ENCODE results near the gene NUTM2D.
"Not testable (repeated sequence)": the region's sequence is repeated elsewhere in the genome, so short reads cannot be mapped to it uniquely, and the experiment has no call there.

Gene NUTM2D, protein sequence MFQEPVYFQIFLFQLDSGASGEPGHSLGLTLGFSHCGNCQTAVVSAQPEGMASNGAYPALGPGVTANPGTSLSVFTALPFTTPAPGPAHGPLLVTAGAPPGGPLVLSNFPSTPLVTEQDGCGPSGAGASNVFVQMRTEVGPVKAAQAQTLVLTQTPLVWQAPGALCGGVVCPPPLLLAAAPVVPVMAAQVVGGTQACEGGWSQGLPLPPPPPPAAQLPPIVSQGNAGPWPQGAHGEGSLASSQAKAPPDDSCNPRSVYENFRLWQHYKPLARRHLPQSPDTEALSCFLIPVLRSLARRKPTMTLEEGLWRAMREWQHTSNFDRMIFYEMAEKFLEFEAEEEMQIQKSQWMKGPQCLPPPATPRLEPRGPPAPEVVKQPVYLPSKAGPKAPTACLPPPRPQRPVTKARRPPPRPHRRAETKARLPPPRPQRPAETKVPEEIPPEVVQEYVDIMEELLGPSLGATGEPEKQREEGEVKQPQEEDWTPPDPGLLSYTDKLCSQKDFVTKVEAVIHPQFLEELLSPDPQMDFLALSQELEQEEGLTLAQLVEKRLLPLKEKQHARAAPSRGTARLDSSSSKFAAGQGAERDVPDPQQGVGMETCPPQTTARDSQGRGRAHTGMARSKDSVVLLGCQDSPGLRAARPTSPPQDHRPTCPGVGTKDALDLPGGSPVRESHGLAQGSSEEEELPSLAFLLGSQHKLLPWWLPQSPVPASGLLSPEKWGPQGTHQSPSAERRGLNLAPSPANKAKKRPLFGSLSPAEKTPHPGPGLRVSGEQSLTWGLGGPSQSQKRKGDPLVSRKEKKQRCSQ

DNA sequence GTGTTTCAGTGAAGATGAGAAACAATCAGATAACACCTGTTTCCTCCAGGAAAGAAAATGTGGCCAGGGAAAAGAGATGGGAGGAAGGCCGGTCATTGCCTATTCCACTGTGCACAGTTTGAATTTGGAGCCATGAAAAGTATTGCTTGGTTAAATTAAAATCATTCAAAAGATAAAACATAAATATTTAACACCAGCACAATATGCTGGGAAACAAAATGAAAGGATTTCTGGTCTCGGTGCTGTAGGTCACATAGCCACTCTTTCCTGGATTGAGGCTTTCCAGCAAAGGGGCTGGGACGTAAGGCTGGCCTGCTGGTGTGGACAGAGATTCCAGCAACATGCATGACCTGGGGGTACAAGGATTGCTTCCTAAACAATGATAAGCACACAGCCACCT is at the start of gene NUTM2D:
TSS of gene NUTM2D (plus strand) at position 301 of the 400 bp plus-strand sequence. CDS start 522 bp downstream, outside the sequence.
- DNase-seq, result not testable (repeated sequence)

DNA sequence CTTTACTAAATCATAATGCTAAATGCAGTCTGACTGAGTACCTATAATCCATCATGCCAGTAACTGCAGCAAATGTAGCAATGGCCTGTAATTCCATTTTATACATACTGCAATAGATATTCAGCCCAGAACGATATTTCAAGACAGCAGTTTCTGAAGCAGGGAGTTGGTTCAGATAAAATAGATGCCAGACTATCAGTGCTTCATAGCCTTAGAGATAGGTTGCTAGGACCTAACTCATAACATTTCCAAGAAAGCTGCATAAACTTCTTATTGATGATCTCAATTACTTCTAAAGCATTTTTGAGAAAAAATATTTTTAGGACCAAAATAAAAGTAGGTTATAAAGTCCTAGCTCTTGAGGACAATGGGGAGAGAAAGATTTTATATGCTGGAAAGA is 48.8 kb upstream of the NUTM2D start:
- DNase-seq, result not testable (repeated sequence)

DNA sequence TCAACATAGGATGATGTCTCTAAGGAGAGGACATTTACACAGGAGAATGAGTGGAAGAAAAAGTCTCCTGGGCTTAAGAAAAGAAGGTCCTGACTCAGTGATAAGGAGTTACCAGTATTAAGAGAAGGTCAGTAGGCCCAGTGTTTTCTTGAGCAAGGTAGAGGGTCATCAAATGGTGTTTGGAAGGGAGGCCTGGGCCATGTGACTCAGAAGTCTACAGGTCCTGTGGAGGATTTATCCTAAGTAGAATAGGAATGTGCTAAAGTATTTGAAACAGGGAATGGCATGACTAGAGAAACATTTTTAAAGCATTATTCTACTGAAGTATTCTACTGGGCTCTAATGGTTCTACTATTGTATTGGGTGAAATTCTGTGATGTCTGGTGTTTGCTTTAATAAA is 47.9 kb upstream of the NUTM2D start:
- not testable (repeated sequence) for DNase-seq

DNA sequence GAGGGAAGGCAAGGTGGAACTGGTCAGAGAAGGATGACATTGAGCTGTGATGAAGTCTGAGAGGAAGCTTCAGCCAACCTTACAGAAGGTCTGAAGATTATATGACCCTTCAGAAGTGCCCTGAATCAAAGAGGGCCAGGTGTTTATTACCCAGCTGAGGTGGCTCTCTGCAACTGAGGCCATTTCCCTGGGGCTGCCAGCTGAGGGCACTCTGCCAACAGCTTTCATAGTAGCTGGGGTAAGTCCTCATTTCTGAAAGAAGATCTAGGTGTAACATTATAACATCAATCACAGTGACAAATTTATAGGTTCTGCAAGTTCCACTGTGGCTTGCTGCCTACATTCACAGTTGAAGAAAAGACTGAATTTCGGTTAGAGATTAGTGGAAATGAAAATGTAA is 46.0 kb upstream of the NUTM2D start:
- not testable (repeated sequence) for DNase-seq

DNA sequence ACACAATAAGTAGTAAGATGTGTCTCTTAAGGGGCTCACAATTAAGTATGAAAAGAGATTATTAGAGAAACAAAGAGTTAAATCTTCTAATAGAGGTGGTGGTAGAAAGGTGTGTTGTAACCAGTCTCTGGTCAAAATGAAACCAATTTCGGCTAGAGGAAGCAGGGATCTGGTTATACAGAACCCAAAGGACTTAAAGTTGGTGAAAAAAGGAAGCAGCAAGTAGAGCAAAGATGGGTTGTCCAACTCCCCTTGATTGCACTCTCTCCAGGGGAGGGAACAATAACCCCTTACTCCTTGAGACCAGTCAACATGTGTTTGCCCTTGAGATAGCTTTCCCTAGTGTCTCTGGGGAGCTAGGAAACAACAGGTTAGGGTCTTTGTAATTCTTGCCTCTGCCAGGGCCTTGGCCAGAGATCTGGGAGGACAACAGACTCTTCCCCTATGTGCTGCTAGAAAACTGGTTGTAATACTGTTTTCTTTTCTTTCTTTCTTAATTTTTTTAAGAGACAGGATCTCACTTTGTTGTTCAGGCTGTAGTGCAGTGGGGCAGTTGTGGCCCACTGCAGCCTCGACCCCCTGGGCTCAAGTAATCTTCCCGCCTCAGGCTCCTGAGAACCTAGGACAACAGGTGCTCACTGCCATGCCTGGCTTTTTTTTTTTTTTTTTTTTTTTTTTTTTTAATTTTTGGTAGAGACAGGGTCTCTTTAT is 43.7 kb upstream of the NUTM2D start:
- DNase-seq, result not testable (repeated sequence)

DNA sequence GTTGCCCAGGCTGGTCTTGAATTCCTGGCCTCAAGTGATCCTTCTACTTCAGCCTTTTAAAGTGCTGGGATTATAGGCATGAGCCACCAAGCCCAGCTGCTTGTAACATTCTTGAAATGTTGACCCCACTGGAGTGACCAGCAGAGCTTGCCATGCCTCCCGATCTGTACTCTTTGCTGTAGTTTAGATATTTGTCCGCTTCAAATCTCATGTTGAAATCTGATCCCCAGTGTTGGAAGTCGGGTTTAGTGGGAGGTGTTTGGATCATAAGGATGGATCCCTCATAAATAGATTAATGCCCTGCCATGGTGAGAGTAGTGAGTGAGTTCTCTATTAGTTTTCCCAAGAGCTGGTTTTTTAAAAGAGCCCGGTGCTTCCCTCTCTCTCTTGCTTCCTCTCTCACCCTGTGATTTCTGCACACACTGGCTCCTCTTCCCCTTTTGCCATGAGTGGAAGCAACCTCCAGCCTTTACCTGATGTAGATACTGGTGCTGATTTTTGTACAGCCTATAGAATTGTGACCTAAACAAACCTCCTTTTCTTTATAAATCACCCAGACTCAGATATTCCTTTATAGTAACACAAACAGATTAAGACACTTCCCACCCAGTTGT is 43.1 kb upstream of the NUTM2D start:
- not testable (repeated sequence) for DNase-seq

DNA sequence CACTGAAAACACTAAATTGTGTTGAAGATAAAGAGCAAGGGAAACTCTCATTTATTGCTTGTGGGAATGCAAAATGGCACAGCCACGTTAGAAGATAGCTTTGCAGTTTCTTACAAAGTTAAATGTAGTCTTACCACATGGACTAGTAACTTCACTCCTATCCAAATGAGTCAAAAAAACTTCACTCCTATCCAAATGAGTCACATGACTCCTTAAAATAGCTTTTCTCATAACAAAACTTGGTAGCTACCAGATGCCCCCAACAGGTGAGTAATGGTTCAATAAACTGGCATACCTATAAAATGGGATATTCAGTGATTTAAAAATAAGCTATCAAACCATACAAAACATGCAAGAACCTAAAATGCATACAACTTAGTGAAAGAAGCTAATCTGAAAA is 36.0 kb upstream of the NUTM2D start:
- DNase-seq, result not testable (repeated sequence)

DNA sequence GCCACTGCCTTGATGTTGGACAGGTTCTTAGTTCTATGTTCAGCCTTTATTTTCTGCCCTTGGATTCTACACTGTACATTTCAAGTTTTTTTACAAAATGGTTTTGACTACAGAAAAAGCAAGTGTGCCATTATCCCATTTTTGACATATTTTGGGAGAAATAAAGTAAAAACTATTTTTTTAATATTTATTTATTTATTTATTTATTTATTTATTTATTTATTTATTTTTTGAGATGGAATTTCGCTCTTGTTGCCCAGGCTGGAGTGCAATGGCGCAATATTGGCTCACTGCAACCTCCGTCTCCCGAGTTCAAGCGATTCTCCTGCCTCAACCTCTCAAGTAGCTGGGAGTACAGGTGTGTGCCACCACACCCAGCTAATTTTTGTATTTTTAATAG is 33.0 kb upstream of the NUTM2D start:
- not testable (repeated sequence) for DNase-seq

DNA sequence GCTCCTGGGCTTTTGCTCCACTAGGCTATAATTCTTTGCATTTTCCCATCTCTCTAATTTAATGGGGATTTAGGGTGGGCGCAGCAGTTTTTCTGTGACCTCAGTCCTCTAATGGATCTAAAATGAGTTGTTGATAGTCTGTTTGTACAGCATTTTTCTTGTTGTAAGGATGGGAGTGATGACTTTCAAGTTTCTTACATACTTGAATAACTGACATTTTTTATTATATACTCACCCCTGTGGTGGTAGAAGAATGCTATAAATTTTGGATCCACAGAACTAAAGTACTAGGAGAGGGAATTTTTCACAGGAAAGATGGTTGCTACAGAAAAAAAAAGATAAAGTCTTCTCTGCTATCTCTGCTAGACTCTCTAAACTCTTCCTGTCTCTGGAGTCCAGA is 29.6 kb upstream of the NUTM2D start:
- not testable (repeated sequence) for DNase-seq

DNA sequence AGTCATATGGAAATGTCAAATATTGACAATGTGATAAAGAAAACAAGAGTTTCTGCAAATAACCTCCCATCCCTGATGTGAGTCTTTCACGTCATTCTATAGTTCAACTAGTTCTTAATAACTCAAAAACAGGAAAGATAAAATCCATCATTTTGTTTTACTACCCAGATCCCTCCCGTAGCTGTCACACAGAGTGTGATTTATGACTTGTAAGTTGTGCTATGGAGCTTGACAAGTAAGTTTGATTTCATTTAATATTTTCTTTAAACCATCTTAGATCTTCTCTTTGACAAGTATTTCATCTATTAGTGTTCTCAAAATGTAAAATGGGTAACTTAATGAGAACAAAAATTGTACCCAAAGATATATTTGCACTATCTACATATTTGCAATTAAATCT is 28.4 kb upstream of the NUTM2D start:
- DNase-seq, result not testable (repeated sequence)

DNA sequence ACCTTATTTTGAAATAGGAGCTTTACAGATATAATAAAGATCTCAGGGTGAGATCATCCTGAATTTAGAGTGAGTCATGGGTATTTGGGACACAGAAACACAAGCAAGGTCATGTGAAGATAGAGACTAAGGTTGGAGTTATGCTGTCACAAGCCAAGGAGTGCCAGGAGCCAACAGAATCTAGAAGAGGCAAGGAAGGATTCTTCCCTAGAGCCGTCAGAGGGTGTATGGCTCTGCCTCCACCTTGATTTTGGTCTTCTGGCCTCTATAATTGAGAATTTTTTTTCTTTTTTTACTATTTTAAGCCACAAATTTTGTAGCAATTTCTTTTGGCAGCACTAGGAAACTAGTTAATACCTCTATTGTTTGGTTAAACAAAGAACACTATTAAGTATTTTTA is 24.9 kb upstream of the NUTM2D start:
- DNase-seq, result not testable (repeated sequence)

DNA sequence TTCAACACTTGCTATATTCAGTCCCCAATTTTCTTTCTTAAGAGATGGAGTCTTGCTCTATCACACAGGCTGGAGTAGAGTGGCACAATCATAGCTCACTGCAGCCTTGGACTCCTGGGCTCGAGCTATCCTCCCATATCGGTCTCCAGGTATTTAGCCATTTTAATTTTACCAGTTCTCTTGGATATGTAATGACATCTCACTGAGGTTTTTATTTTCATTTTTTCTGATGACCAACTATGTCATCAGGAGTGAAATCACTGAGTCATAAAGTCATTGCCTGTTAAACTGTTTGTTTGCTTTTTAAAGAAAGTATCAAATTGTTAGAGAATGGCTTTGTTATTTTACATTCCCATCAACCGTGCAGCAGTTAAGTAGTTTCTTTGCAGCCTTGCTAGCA is 17.1 kb upstream of the NUTM2D start:
- DNase-seq, result not testable (repeated sequence)

DNA sequence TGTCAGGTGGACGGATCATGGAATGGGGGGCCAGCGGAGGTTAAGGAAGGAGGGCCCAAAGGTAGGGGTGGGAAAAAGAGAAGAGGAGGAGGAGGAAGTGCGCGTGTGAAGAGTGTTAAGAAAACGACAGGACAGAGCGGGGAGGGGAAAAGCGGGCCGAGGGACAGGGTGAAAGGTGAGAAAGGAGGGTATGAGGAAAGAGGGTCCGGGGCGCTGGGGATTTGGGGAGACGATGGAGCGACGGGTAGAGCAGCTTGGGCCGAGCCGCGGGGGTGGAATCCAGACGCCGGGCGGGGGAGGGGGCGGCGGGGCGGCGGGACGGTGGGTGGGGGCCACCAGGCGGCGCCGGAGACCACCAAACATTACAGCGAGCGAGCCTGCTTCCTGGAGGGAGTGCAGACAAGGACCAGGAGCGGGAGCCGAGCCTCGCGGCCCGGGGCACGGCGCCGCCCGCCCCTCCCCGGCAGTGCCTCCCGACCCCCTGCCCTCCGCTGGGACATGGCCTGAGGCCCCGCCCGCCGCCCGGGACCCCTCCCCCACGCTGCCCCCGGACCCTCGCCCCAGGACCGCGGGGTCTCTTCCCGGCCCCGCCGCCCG is 15.9 kb upstream of the NUTM2D start:
- not testable (repeated sequence) for DNase-seq

DNA sequence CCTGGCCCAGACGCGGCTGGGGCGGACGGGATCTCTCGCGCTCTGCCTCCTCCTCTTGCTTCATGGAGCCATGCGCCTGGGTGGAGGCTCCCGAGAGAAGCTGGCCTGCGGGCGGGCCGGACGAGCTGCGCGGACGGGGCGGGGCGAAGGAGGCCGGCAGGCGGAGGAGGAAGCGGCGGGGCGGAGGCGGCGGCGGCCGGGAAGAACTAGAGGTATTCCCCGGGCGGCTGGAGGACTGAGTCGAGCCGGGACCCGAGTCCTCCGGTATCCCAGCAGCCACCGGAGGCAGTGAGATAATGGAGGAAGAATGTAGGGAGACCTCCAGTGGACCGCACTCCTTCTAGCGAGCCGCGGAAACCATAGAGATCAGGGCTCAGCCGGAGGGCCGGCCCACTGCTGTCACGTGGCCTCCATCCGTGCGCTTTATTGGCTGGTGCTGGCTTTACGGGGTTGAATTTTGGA is 15.3 kb upstream of the NUTM2D start:
- DNase-seq, result peak; percentile 88

DNA sequence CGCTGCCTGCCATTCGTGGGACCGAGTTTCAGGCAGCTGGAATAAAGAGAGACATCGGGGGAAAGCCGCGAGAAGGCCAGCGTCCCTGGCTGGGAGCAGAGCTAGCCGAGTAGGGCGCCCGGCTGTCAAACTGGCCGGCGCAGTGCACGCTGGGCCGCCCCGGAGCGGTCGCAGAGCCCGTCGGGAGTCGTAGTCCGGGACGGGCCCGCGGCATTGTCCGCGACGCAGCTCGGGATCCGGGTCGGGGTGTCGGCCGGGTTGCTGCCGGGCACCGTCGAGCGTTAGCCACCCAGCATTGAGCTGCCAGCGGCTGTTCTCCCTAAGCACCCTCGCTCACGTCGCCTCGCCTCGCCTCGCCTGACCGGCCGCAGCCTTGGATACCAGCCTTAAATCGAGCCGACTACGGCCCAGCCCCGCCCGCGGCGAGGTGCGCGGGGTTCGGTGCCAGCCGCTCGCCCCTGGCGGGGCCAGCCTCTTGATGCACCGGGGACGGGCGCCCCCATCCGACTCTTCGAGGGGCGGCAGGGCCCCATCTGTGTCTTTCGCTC is 14.8 kb upstream of the NUTM2D start:
- DNase-seq, result peak; percentile 72

DNA sequence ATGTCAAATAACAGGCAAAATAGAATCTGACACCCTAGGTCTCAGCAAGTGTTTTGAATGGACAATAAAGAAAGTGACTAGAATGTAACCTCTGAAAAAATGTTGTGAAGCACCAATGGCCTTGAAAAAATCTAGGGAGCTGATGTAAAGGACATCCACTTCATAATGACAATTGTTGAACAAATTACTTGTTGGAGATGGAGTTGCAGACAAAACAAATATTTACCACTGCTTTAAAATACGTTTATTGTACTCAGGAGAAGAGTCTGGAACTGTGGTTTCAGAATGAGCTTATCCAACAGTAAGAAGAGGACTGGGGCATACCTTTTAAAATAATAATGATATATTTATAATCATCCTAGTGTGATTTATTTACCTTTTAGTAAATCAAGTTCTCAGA is 11.8 kb upstream of the NUTM2D start:
- not testable (repeated sequence) for DNase-seq

DNA sequence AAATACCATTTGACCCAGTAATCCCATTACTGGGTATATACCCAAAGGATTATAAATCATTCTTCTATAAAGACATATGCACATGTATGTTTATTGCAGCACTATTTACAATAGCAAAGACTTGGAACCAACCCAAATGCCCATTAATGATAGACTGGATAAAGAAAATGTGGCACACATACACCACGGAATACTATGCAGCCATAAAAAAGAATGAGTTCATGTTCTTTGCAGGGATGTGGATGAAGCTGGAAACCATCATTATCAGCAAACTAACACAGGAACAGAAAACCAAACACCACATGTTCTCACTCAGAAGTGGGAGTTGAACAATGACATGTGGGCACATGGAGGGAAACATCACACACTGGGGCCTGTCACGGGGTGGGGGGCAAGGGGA is 7.4 kb upstream of the NUTM2D start:
- not testable (repeated sequence) for DNase-seq

DNA sequence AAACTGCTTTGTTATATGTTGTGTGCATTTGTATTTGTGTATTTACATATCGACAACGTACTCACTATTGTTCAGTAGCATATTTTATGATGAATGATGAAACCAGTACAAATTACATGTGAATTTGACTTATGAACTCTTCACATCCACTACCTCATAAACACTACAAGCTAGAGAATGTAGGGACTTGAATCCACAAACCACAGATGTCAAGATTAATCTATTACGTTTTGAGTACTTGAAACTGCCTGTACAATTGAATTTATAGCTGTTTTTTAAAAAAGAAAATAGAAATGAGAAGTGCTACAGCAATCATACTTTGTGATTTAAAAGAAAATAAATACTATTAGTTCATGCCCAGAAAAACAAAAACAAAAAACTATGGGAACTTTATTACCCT is 4.7 kb upstream of the NUTM2D start:
- DNase-seq, result not testable (repeated sequence)

DNA sequence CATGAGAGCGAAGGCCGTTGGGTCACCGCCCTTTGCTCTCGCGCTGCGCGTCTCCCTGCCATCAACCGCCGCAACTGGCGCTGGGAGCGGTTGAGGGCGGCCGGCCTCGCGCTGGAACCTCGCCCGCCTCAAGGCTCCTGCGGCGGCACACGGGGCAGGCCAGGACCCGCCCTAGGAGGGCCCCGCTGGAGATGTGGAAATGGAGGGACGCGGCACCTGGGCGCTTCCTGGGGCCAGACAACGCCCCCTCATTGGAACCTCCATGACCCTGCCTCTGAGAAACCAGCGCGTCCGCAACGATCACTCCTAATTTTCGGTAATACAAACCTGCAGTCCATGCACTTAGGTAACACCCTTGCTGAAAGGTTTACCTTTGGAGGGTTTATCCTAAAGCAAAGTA is 2.4 kb upstream of the NUTM2D start:
- not testable (repeated sequence) for DNase-seq

DNA sequence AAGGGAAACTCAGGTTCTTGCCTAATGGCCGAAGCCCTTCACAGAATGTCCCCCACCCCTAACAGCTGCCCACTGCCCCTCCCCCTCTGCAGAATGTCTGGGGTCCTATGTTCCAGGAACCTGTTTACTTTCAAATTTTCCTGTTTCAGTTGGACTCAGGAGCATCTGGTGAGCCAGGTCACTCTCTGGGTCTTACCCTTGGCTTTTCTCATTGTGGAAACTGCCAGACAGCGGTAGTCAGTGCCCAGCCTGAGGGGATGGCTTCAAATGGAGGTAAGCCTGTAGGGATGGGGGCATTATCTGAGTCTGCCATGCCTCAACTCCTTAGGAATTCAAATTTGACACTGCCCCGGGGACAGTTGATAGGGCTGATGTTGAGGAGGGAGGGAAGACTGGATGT is 615 bp downstream of the NUTM2D start:
- DNase-seq, result not testable (repeated sequence)

DNA sequence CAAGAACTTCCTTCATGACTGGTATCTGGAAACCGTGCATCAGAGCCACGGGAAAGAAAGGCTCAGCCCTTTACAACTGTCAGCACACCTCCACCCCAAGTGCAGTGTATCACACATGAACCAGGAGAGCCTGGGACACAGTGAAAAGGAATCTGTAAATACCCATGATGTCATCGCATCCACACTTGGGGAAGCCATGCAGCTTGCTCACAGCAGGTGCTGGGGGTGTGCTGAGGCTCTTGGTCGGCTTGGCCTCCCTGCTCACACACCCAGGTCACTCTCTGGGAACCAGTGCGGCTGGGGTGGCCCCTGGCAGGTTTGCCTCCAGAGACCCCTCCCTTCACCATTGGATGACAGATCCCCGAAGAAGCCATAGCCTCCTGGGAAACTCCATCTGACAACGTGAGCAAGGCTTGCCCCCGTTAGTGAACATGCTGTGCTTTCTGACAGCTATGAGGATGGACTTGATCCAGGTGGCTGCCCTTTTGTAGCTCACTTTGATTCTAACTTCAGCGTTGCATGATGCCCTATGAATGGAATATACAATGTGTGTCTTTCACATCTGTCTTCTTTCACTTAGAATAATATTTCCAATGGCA is 12.1 kb downstream of the NUTM2D start:
- not testable (repeated sequence) for DNase-seq

Measured in NCI-H2227 treated with DMSO at 0.1 percent for 48 hours (cell line).